GM19193 (cell line): ENCODE data around the gene LY6G6F.

Experiments
- POLR2A ChIP-seq: IDR thresholded peaks from 4 replicates; pipeline ENCODE4 v1.6.1; 2011; ENCODE audit not compliant: insufficient read depth, insufficient read length; ENCODE audit errors: extremely low read depth

Gene LY6G6F

DNA sequence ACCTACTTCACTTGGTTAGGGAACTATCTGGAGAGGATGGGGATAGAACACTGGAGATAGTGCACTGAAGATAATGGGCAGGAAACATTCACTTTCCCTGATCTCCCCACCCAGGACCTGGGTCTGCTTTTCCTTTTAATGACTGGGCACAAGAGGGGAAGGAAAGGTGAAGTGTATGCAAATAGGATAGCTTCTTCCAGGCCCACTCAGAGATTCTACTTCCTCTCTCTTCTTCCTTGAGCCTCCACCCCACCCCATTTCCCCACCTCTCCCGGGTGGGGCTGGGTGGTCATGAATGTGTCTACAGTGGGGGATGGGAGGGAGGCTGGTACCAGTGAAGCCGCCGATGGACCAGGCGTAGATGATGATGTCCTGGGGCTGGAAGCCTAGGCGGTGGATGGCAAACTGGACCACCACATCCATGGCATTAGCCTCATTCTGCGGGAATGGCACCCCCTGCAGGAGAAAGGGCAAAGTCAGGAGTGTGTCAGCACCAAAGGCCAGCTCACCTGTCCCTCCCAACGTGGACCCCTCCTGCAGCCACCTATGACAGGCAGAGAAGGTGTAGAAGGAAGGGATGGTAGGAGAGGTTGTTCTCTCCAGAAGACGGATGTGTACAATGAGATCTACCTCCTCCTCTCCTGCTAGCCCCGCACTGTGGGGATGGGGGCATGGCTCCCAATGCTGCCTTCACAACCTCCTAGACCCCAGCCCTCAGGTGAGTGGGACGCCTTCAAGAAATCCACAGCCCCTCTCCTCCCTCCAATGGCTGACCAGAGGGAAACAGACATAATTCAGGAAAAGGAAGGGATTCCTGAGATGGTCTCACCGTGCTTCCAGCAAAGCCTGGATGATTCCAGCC lies 17.2 kb upstream of the LY6G6F start:
- TF ChIP-seq POLR2A = no peak

DNA sequence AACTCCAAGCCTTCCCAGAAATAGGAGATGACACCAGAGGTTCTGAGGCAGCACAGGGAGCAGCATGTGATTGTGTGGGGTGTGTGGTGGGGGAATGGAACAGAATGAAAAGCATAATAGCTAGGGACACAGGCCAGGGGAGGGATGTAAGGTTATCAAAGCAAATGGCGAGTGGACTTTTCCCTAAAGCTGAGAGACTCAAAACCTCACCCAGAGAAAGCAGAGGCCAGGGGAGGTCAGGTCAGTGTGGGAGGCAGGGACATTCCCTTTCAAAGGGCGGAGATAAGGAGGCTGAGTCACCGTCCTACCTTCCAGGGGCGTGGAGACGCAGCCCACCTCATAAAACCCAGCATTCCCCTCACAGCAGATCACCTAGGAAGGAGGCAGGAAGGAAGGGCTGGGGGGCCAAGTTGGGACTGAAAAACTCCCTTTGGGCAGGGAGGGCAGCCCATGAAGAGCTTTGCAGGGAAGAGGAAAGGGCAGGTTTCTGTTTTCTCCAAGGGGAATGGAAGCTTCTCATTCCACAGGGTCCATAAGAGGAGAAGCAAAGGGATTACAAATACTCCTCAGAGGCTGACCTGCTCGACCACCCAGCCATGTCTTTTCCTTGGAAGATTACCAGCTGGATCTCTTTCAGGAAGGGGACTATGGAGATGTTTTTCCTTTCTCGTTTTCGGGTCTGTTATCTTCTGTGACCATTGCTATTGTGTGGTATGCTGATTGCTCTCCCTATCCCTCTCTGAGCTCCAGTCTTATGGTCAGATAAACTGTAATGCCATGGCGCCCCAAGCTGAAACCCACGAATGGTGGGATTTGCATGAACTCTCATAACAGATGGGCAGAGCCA lies 16.2 kb upstream of the LY6G6F start:
- no peak for TF ChIP-seq POLR2A

DNA sequence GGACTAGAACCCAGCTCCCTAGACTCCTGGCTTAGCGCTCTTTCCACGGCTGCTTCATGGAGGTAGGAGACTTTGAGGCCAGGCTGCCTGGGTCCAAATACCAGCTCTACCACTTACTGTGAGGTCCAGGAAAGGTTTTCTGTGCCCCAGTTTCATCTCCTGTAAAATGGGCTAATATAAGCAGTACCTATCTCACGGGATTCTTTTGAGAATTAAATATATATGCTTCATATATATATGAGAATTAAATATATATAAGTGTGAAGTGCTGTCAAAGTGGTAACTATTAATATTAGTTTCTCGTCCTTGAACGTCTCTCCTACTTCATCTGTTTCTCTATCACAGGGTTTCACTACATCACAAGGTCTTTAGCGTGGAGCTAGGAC lies 15.6 kb upstream of the LY6G6F start:
- TF ChIP-seq POLR2A = no peak

DNA sequence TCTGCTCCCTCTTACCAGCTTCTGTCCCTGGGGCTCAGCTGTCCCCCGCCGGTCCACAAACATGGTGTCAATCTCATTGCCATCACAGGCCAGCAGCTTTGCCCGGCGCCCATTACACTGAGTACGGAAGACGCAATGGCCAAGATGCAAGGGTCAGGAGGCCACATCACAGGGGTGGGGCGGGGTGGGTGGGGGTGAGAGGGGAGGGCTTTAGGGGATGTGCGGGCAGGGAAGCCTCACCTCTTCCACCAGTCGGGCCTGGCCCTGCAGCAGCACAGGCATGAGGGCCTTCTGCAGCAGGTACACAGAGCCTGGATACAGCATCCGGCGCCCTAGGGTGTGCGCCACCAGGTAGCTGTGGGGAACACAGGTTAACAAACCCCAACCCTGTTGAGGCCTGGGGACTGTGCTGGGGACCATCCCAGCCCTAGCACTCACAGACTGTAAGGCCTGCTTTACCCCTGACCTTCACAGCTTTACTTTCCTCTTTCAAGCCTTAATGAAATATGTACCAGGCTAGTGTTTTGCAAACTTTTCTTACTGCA lies 15.0 kb upstream of the LY6G6F start:
- no peak for TF ChIP-seq POLR2A

DNA sequence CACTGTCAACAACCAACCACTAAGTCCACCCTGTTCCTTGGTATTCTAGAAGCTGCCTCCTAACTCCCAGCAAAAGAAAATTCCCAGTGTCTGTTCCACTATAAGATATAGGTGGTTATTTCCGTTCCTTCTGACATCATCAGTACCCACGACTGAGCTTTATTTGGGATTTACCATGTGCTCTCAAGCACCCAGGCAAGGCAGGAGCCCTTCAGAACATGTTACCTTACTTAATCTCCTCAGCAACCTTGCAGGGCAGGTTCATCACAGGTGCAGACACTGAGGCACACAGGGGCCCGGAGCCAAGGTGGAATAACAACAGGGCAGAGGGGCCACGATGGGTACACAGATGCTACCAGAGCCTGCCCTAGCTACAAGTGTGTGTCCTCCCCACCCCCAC lies 14.3 kb upstream of the LY6G6F start:
- TF ChIP-seq POLR2A = no peak

DNA sequence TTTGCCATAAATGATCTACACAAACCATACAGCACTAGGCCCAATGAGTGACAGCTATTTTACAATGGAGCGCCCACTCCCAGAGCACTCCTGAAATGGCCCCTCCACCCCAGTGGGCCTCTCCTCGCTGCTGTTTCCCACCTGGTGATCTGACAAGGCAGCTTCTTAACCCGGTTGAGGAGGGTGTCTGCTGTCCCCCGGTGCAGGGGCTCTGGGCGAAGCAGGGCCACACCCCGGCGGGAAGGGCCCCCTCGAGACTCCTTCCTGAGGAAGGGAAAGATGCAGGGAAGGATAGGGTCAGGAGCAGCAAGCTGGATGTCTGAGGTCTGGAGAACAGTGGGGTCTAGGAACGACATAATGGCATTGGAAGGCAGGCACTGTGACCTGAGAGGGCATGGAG lies 13.8 kb upstream of the LY6G6F start:
- no peak for TF ChIP-seq POLR2A

DNA sequence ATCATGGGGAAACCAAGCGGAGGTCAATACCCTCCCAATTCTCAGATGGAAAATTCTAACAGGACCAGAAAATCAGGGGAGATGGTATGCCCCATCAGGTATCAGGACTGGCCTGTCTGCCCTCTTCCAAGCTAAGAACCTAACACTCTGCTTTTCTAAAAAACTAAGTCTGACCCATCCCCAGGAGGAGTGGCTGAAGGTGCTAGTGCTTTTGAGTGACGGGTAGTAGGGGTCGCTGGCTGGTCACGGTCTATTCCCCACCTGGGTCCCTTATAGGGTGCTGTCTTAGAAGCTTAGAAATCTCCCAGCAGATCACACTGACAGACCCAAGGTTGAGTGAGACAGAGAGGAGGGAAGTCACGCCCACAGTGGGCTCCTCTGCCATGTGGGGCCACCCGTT lies 13.1 kb upstream of the LY6G6F start:
- TF ChIP-seq POLR2A = no peak

DNA sequence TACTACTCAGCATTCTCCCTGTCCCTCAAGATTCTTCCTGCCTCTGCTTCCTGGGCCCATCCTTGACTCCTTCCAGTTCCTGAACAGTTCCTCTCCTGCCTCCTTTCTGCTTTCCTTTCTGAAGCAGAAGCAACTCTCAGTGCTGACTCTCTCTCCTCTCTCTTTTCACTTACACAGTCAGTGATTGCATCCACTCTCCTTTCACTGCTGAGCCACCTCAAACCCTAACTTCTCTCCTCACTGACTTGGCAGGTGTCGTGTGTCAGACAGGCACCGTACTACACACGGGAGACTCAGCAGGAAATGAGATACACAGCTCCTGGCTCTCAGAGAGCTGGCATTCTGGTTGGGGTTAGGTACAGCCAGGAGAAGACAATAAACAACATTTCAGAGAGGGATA lies 9.1 kb upstream of the LY6G6F start:
- no peak for TF ChIP-seq POLR2A

DNA sequence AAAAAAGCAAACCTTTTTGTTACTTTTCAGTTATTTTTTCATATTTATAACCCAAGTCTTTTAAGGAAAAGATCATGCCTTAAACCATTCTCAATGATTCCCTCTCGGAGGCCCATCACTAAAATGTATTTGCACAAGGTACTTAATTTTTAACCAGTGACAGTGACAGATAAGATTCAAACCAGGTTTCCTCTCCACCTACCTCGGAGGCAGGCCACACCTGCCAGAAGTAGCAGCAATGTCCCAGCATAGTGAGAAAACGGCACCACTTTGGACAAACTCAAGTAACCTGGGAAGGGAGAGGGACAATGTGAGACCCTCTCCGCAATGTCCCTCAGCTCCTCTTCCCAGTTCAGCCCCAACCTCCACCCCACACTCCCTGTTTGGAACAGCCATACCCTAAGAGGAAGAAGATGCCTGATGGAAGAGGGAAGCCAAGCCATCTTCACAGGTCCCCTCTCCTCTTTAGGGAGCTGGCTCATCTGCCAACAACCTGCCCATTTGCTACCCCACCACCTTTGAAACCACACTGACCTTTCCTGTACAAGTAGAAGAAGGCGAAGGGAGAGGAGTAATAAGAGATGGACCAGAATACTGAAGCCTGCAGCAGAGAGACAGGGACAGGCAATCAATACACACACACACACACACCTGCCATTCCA lies 5.8 kb upstream of the LY6G6F start:
- TF ChIP-seq POLR2A = no peak

DNA sequence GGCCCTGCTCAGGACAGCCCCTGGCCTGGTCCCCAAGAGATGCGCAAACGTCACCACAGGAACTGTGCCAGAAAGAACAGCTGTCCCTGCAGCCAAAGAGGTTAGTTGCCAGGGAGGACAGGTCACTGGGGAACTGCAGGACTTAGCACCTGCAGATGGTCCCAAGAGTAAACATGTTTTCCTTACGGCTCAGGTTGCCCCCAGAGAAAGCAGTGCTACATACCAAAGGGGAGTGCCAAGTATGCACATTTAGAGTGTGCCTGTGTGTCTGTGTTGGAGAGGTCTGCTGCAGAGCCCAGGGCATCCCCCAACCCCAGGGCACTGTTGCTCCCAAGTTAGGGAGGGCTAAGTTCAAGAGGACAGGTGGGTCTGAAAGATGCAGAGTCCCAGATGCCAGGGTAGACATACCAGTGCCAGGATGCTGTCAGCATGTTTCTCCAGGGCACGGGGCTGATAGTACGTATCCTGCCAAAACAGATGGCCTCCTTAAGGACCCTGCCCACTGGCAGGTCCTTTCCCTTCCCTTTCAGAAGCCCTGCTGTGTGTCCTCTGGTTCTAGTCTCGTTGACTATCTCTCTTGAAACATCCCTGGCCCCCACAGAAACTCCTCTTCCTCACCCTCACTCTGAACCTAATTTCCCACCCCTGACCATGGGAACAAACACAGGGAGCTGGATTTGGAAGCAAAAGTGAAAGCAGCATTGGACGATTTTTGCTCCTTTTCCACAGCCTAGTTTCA lies 4.8 kb upstream of the LY6G6F start:
- no peak for TF ChIP-seq POLR2A

DNA sequence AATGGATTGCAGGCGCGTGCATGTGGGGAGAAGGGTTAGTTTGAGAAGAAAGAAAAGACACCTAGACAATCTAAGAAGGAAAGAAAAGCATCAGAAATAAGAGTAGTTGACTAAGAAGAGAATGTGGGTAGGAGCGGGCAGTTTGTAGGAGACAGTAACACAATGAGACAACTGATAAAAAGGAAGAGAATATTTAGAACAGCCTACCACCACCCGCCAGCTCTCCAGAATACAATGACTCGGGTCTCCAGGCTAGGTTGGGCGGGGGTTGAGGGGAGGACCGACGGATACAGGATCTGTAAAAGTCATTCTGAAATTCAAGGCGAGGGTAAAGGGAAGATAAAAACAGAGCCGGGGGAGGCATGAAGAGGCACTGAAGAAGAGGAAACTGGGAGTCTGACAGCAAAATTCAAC lies 4.3 kb upstream of the LY6G6F start:
- TF ChIP-seq POLR2A = no peak

DNA sequence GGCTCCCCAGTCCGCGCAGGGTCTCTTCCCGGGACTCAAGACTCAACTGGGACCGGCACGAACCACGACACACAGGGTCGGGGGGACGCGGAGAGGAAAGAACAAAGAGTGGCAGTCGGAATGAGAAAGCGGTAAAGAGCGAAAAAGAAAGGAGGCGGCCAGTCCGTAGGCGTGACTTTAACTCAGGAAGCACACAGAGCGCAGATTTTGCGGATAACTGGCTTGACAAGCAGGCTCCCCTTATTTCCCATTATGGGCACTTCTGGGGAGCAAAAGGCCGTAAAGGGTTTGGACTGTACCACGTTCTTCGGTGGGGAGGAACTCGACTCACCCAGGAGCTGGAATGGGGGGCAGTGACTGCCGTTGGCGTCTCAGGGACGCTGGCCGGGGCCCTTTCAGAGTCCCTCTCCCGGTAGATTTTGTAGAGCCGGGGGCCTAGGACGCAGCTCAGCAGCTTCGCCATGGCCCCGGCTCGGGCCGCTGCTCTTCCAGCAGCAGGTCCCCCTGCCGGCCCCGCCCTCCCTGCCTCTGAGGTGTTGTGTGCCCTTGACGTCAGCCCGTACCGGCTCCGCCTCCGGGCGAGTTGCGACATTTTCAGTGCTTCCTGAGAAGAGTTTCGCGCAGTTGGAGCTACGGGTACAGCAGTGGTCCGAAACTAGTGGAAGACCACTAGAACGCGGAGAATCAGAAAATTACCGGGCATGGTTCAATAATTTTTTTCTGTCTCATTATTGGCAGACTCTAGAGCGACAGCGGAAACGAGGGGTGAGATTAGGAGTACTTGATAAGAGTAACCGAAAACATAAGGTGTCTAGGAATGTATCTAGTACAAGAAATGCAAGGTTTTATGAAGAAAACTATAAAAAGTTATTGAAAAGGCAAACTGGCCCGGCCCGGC lies 3.6 kb upstream of the LY6G6F start, which contains the start of gene ABHD16A:
ABHD16A (minus strand) TSS at position 506 of the 898 bp plus-strand sequence; CDS start at position 463, 43 bp downstream.
- TF ChIP-seq POLR2A = peak; percentile 91

DNA sequence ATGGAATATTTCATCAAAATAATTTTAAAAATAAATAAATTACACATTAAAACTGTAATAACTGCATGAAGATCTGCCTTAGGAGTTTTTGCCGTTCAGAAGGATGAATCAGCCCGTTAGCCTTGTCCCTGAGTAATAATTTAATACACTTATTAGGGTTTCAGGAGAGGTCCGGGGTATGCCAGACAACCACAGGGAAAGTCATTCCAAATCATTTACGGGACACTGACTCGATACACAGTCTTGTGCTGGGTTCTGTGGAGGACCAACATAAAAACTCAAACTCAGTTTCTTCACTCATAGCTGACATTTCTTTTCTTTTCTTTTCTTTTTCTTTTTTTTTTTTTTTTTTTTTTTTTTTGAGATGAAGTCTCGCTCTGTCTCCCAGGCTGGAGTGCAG lies 735 bp upstream of the LY6G6F start:
- no peak for TF ChIP-seq POLR2A
